HG02852 (cell line): ENCODE data around the gene ZMIZ1.

Source experiments
- ATAC-seq: cut with Tn5 transposase; IDR thresholded peaks from one replicate; pipeline ENCODE4 v1.9.1; 2021; ENCODE audit warnings: mild to moderate bottlenecking, moderate library complexity; ENCODE audit not compliant: unreplicated experiment

Gene ZMIZ1

DNA sequence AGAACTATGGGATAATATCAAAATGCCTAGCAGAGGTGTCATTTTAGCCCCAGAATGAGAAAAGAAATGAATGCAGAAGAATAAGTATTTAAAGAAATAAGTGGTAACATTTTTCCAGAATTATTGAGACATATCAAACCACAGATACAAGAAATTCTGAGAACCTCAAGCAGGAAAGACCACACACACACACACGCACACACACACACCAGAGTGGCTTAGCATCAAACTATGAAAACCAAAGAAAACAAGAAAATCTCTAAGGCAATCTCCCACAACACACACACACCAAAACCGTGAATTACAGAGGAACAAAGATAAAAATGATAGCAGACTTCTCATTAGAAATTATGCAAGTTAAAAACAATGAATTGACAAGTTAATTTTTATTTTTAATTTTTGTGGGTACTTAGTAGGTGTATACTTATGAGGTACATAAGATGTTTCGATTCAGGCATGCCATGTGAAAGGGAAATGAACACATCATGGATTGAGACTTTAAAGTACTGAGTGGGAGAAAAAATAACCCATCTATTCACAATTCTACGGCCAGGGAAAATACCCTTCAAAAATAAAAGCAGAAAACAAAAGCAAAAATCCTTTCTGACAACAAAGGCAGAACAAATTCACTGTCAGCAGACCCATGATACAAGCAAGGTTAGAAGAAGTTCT lies 293.1 kb downstream of the ZMIZ1 start:
- no peak for ATAC-seq
